ENCODE results near the gene TGIF2. TPM values are rescaled to one million over a fixed set of nuclear protein-coding genes. Genes with fewer than 3 reads are reported as not detected.
"Not testable (repeated sequence)": the region's sequence is repeated elsewhere in the genome, so short reads cannot be mapped to it uniquely, and the experiment has no call there.

Gene TGIF2
- total and polyA plus RNA-seq, 4 donors: 14.2 to 26.2 (median 20.7) TPM

DNA sequence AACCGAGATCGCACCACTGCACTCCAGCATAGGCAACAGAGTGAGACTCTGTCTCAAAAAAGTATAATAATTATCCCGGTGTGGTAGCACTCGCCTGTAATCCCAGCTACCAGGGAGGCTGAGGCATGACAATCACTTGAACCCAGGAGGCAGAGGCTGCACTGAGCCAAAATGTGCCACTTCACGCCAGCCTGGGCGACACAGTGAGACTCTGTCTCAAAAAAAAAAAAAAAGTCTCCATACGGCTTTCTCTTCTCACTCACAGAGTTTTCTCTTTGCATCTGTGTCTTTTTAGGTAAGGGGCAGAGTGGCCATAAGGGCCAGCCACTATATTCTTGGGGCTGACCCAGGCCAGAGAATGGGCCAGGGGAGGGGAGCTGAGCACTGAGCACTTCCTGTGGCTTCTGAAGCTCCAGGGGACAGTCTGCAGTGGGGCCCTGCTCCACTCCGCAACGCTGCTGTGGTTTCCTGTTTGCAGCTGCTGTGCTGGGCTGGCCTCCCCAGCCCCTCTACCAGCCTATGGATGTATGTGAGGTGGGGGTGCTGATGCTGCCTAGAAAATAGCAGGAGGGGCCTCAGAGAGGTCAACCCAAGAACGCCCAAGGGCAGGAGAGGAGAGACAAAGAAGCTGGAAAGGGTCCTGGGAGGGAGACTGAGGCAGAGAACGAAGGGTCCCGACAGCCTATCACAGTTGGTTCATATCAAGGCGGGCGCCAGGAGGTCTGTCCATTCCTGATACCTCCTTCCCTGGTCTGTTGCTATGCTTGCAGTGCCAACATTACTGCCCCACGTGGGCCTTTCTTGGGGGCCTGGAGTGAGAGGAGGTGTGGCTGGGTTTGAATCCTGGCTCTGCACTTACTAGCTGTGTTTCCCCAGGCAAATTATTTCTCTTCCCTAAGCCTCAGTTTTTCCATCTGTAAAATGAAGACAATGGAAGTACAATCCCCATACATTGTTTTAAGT lies 56.6 kb downstream of the TGIF2 start:
- H3K36me3 ChIP-seq (ENCODE audit: control insufficient read depth, insufficient read depth, low read length): peaks cover 5% of the 10 kb centered on the region
- no peak overlapping the region for H3K27ac ChIP-seq (ENCODE audit: low read depth, low read length)
- no peak for DNase-seq (ENCODE audit: low read depth in 4 of 6, low spot score in 6 of 6)
- 88% methylated on average over 9 of the region's 15 CpGs for WGBS (ENCODE audit: insufficient coverage)
- H3K27me3 ChIP-seq (ENCODE audit: control insufficient read depth, insufficient read depth, low read length): no peaks in the 10 kb centered on the region
- H3K9me3 ChIP-seq (ENCODE audit: control insufficient read depth, insufficient read depth, low read length): no peaks in the 10 kb centered on the region
- H3K4me1 ChIP-seq (ENCODE audit: control insufficient read depth, insufficient read depth, low read length): no peaks in the 10 kb centered on the region
- no peak overlapping the region for H3K4me3 ChIP-seq (ENCODE audit: low read depth, low read length)

DNA sequence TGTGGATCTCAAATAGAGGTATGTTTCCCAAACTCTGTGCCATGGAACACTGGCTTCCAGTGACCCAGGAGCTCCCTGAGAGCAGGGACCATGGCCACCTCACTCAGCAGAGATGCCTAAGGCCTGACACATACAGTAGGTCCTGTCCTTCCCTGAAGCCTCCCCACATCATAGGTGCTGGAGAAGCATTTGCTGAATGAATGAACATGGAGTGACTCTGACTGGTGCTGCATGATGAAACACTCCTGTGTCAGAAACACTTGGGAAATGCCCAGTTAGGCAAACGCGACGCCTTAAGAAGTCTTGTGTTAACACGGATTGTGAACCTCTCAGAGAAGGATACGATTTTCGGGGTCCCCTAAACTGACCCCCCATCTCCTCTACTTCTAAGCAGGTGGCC lies 58.2 kb downstream of the TGIF2 start:
- Histone ChIP-seq H3K9me3 (ENCODE audit: control insufficient read depth, insufficient read depth, low read length) (no peaks in the 10 kb centered on the region), H3K4me1 (ENCODE audit: control insufficient read depth, insufficient read depth, low read length) (no peaks in the 10 kb centered on the region), H3K4me3 (ENCODE audit: low read depth, low read length) (no peak overlapping the region), H3K27ac (ENCODE audit: low read depth, low read length) (no peak overlapping the region), H3K36me3 (ENCODE audit: control insufficient read depth, insufficient read depth, low read length) (peaks cover 5% of the 10 kb centered on the region), H3K27me3 (ENCODE audit: control insufficient read depth, insufficient read depth, low read length) (no peaks in the 10 kb centered on the region)
- DNase-seq (ENCODE audit: low read depth in 4 of 6, low spot score in 6 of 6): no peak
- 94% methylated on average over 6 of the region's 6 CpGs for WGBS (ENCODE audit: insufficient coverage)

DNA sequence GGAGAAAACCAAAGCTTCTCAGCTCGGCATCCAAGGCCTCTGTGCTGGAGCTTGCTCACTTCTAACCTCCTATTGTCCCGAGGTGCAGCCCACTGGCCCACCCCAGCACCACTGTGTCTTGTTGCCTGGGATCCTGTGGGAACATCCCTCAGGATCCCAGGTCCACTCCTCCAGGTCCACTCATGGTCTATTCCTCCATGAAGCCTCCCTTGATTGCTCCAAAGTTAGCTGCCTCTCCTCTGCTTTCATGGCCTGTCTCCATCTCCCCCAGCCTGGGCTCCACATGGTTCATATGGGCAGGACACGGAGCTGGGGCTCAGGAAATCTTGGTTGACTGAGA lies 58.7 kb downstream of the TGIF2 start:
- Histone ChIP-seq H3K27ac (ENCODE audit: low read depth, low read length) (no peak overlapping the region), H3K4me1 (ENCODE audit: control insufficient read depth, insufficient read depth, low read length) (no peaks in the 10 kb centered on the region), H3K36me3 (ENCODE audit: control insufficient read depth, insufficient read depth, low read length) (peaks cover 5% of the 10 kb centered on the region), H3K27me3 (ENCODE audit: control insufficient read depth, insufficient read depth, low read length) (no peaks in the 10 kb centered on the region), H3K4me3 (ENCODE audit: low read depth, low read length) (no peak overlapping the region), H3K9me3 (ENCODE audit: control insufficient read depth, insufficient read depth, low read length) (no peaks in the 10 kb centered on the region)
- DNase-seq (ENCODE audit: low read depth in 4 of 6, low spot score in 6 of 6): no peak
- 77% methylated on average over 3 of the region's 3 CpGs for WGBS (ENCODE audit: insufficient coverage)

DNA sequence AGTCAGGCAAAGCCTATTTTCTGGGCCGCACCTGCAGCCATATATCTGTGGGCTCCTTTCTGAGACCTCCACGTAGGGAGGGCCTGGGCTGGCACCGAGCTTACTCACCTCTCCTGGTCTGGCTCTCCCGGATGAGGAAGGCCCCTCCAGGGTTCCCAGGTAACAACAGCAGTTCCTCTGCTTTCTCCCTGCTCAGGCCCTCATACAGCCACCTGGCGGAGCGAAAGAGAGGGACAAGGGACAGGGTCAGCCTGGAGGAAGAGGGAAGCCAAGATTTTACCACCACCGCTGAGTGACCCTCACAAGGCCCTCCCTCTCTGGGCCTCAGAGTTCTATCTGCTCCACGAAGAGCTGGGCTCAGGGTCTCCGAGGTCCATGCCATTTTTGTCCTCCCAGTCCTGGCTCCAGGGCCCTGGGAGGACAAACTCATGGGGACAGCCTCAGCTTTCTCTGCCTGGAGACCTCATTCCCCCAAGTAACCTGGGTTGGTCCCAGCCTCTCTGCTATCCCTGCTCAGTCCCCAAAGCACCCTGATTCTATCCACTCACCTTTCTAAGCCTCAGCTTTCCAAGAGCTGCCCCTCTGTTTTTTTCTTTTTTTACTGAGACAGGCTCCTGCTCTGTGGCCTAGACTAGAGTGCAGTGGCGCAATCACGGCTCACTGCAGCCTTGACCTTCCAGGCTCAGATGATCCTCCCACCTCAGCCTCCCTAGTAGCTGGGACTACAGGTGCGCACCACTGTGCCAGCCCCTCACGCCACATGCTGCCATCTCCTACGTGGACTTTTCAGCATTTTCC lies 59.3 kb downstream of the TGIF2 start:
- Histone ChIP-seq H3K27me3 (ENCODE audit: control insufficient read depth, insufficient read depth, low read length) (no peaks in the 10 kb centered on the region), H3K27ac (ENCODE audit: low read depth, low read length) (no peak overlapping the region), H3K4me3 (ENCODE audit: low read depth, low read length) (no peak overlapping the region), H3K9me3 (ENCODE audit: control insufficient read depth, insufficient read depth, low read length) (no peaks in the 10 kb centered on the region), H3K36me3 (ENCODE audit: control insufficient read depth, insufficient read depth, low read length) (peaks cover 5% of the 10 kb centered on the region), H3K4me1 (ENCODE audit: control insufficient read depth, insufficient read depth, low read length) (no peaks in the 10 kb centered on the region)
- WGBS (ENCODE audit: insufficient coverage): 72% methylated on average over 11 of the region's 14 CpGs
- DNase-seq (ENCODE audit: low read depth in 4 of 6, low spot score in 6 of 6): no peak

DNA sequence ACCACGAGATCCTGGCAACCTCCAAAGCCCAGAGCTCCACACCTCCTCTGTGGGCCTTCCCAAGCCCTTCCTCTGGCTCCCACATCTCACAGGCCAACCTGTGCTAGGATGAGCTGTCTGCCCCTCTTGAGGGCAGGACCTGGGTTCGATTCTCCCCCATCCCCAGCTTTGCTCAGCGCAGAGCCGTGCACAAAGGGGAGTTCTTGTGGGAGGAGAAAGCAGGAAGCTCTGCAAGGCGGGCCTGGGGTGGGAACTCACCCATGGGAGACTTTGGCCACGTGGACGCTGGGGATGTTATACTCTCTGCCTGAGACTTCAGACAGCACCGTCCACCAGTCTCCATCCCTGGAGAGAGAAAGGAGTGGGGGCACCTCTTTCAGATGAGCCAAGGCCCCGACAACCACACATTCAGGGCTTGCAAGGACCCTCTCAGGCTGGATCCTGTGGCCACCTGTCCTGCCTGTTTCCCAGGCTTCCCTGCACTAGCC lies 59.9 kb downstream of the TGIF2 start:
- Histone ChIP-seq H3K9me3 (ENCODE audit: control insufficient read depth, insufficient read depth, low read length) (no peaks in the 10 kb centered on the region), H3K36me3 (ENCODE audit: control insufficient read depth, insufficient read depth, low read length) (peaks cover 5% of the 10 kb centered on the region), H3K27me3 (ENCODE audit: control insufficient read depth, insufficient read depth, low read length) (no peaks in the 10 kb centered on the region), H3K4me1 (ENCODE audit: control insufficient read depth, insufficient read depth, low read length) (no peaks in the 10 kb centered on the region), H3K4me3 (ENCODE audit: low read depth, low read length) (no peak overlapping the region), H3K27ac (ENCODE audit: low read depth, low read length) (no peak overlapping the region)
- DNase-seq (ENCODE audit: low read depth in 4 of 6, low spot score in 6 of 6): no peak
- 90% methylated on average over 6 of the region's 9 CpGs for WGBS (ENCODE audit: insufficient coverage)

DNA sequence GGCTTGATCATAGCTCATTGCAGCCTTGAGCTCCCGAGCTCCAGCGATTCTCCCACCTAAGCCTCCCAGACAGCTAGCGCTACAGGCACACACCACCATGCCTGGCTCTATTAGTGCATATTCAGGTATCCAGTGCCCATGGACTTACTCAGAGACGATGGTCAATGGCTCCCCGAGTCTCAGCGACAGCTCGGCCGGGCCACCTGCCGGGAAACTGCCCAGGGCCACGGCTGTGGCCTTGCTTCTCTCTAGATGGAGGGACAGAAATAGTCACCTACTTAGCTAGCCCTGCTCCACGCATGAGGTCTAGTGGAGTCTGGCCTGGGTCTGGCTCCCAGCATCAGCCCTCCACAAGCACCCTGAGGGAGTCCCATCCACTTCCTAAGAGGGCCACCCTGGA lies 60.9 kb downstream of the TGIF2 start:
- no peaks in the 10 kb centered on the region for H3K27me3 ChIP-seq (ENCODE audit: control insufficient read depth, insufficient read depth, low read length)
- no peaks in the 10 kb centered on the region for H3K4me1 ChIP-seq (ENCODE audit: control insufficient read depth, insufficient read depth, low read length)
- WGBS (ENCODE audit: insufficient coverage): 95% methylated on average over 10 of the region's 11 CpGs
- no peak for DNase-seq (ENCODE audit: low read depth in 4 of 6, low spot score in 6 of 6)
- no peaks in the 10 kb centered on the region for H3K9me3 ChIP-seq (ENCODE audit: control insufficient read depth, insufficient read depth, low read length)
- H3K4me3 ChIP-seq (ENCODE audit: low read depth, low read length): no peak overlapping the region
- no peak overlapping the region for H3K27ac ChIP-seq (ENCODE audit: low read depth, low read length)
- H3K36me3 ChIP-seq (ENCODE audit: control insufficient read depth, insufficient read depth, low read length): peaks cover 5% of the 10 kb centered on the region

DNA sequence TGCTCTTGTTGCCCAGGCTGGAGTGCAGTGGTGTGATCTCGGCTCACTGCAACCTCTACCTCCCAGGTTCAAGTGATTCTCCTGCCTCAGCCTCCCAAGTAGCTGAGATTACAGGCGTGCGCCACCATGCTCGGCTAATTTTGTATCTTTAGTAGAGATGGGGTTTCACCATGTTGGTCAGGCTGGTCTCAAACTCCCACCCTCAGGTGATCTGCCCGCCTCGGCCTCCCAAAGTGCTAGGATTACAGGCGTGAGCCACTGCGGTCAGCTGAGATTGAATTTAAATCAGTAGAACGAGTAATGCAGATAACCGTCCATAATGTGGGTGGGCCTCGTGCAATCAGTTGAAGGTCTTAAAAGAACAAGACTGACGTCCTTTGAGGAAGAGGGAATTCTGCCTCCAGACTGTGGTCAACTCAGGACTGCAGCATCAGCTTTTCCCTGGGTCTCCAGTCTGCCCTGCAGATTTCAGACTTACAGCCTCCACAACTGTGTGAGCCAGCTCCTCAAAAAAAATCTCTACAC lies 65.5 kb downstream of the TGIF2 start:
- H3K27me3 ChIP-seq (ENCODE audit: control insufficient read depth, insufficient read depth, low read length); H3K4me3 ChIP-seq (ENCODE audit: low read depth, low read length); H3K27ac ChIP-seq (ENCODE audit: low read depth, low read length); DNase-seq (ENCODE audit: low read depth in 4 of 6, low spot score in 6 of 6); H3K4me1 ChIP-seq (ENCODE audit: control insufficient read depth, insufficient read depth, low read length); H3K36me3 ChIP-seq (ENCODE audit: control insufficient read depth, insufficient read depth, low read length); H3K9me3 ChIP-seq (ENCODE audit: control insufficient read depth, insufficient read depth, low read length): not testable (repeated sequence)
- WGBS (ENCODE audit: insufficient coverage): 92% methylated on average over 9 of the region's 12 CpGs

DNA sequence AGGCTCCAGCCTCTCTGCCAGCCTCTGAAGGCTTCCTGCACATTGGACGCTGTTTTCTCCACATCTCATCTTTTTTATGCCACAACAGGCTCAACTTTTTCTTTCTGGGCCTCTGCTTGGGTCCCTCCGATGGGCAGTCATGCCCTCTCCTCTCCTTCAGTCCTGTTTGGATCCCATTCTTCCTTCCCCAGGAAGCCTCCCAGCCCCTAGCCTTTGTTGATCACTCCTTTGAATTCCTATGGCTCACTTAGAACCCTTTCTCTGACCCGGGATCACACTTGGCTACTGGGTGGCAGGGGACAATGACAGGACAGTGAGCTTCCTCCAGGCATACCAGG lies 68.1 kb downstream of the TGIF2 start:
- no peak overlapping the region for H3K4me3 ChIP-seq (ENCODE audit: low read depth, low read length)
- H3K4me1 ChIP-seq (ENCODE audit: control insufficient read depth, insufficient read depth, low read length): no peaks in the 10 kb centered on the region
- DNase-seq (ENCODE audit: low read depth in 4 of 6, low spot score in 6 of 6): no peak
- H3K9me3 ChIP-seq (ENCODE audit: control insufficient read depth, insufficient read depth, low read length): no peaks in the 10 kb centered on the region
- H3K36me3 ChIP-seq (ENCODE audit: control insufficient read depth, insufficient read depth, low read length): peaks cover 2% of the 10 kb centered on the region
- no peaks in the 10 kb centered on the region for H3K27me3 ChIP-seq (ENCODE audit: control insufficient read depth, insufficient read depth, low read length)
- 98% methylated on average over 3 of the region's 3 CpGs for WGBS (ENCODE audit: insufficient coverage)
- H3K27ac ChIP-seq (ENCODE audit: low read depth, low read length): no peak overlapping the region

DNA sequence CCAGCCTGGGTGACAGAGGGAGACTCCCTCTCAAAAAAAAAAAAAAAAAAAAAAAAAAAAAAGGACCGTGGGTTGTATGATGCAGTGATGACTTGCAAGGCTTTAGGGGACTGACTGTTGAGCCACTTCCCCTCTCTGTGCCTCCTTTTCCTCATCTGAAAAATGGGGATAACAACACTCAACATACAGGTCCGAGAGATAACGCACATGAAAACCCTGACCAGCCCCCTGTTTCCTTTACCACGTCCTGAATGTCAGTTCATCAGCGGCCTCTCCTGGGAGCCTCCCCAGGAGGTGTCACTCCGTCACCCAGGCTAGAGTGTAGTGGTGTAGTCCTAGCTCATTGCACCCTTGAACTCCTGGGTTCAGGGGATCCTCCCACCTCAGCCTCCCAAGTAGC lies 68.7 kb downstream of the TGIF2 start:
- Histone ChIP-seq H3K27ac (ENCODE audit: low read depth, low read length) (no peak overlapping the region), H3K27me3 (ENCODE audit: control insufficient read depth, insufficient read depth, low read length) (no peaks in the 10 kb centered on the region), H3K36me3 (ENCODE audit: control insufficient read depth, insufficient read depth, low read length) (peaks cover 2% of the 10 kb centered on the region), H3K4me1 (ENCODE audit: control insufficient read depth, insufficient read depth, low read length) (no peaks in the 10 kb centered on the region), H3K9me3 (ENCODE audit: control insufficient read depth, insufficient read depth, low read length) (no peaks in the 10 kb centered on the region), H3K4me3 (ENCODE audit: low read depth, low read length) (no peak overlapping the region)
- DNase-seq (ENCODE audit: low read depth in 4 of 6, low spot score in 6 of 6): no peak
- no CpG with 5 or more reads among the region's 6 CpGs for WGBS (ENCODE audit: insufficient coverage)
